WTC11 (cell line): ENCODE data around the gene RECQL5. TPM values are rescaled to one million over a fixed set of nuclear protein-coding genes. Genes with fewer than 3 reads are reported as not detected.

Source experiments
- ATAC-seq: fragments of 200-7000 bp; cut with Tn5 transposase; 2 replicates; pipeline ENCODE4 v1.10.0; 2021; ENCODE audit warnings: mild to moderate bottlenecking, moderate library complexity
- CTCF ChIA-PET: fragments of 300-600 bp; sonication (Branson Sonifier 250); formaldehyde crosslinking; loops from one replicate; lab custom pipeline; 2021; ENCODE audit warnings: antibody characterized with exemption; lab: Charles Lee
- POLR2A ChIA-PET: fragments of 350-600 bp; sonication (Branson Sonifier 250); formaldehyde crosslinking; loops from one replicate; lab custom pipeline; 2021; ENCODE audit warnings: antibody characterized with exemption; lab: Charles Lee
- DNase-seq: peaks from one replicate; pipeline ENCODE4 v3.0.0; 2021; ENCODE audit warnings: low spot score
- H3K27ac Mint-ChIP-seq: 2 replicates; pipeline ENCODE4 v1.8.0; 2021; ENCODE audit warnings: mixed read lengths
- H3K27me3 Mint-ChIP-seq: 2 replicates; pipeline ENCODE4 v1.8.0; 2021; ENCODE audit warnings: low read depth, mild to moderate bottlenecking, moderate library complexity, mixed read lengths
- H3K36me3 Mint-ChIP-seq: 2 replicates; pipeline ENCODE4 v1.8.0; 2021; ENCODE audit warnings: mixed read lengths
- H3K4me1 Mint-ChIP-seq: 2 replicates; pipeline ENCODE4 v1.8.0; 2022; ENCODE audit warnings: mixed read lengths
- H3K4me3 Mint-ChIP-seq: 2 replicates; pipeline ENCODE4 v1.8.0; 2021; ENCODE audit warnings: mild to moderate bottlenecking, moderate library complexity, mixed read lengths
- H3K9me3 Mint-ChIP-seq: 2 replicates; pipeline ENCODE4 v1.8.0; 2021; ENCODE audit warnings: mixed read lengths
- ELF4 ChIP-seq: sonication (generic); formaldehyde crosslinking; IDR thresholded peaks from 2 replicates; pipeline ENCODE4 v1.8.1; 2022; ENCODE audit warnings: low read depth, mild to moderate bottlenecking, moderate library complexity, missing genetic modification reagents
- ETV6 ChIP-seq: sonication (generic); formaldehyde crosslinking; IDR thresholded peaks from 2 replicates; pipeline ENCODE4 v1.8.1; 2022; ENCODE audit warnings: mild to moderate bottlenecking, missing genetic modification reagents
- IRF2 ChIP-seq: sonication (generic); formaldehyde crosslinking; IDR thresholded peaks from 2 replicates; pipeline ENCODE4 v1.8.0; 2022; ENCODE audit warnings: low read depth, missing genetic modification reagents, borderline replicate concordance
- MYBL2 ChIP-seq: sonication (generic); formaldehyde crosslinking; IDR thresholded peaks from 2 replicates; pipeline ENCODE4 v1.8.1; 2023; ENCODE audit warnings: mild to moderate bottlenecking, moderate library complexity, missing genetic modification reagents
- NFATC4 ChIP-seq: fragments of 250-450 bp; sonication (Bioruptor Pico); IDR thresholded peaks from 2 replicates; pipeline ENCODE4 v1.9.0; 2021; ENCODE audit warnings: mild to moderate bottlenecking
- RELA ChIP-seq: sonication (generic); formaldehyde crosslinking; IDR thresholded peaks from 2 replicates; pipeline ENCODE4 v1.8.1; 2022; ENCODE audit warnings: missing genetic modification reagents, mild to moderate bottlenecking, borderline replicate concordance
- ZBTB21 ChIP-seq: sonication (generic); formaldehyde crosslinking; IDR thresholded peaks from 2 replicates; pipeline ENCODE4 v1.8.1; 2023; ENCODE audit warnings: mild to moderate bottlenecking, missing genetic modification reagents, borderline replicate concordance
- ZNF232 ChIP-seq: sonication (generic); formaldehyde crosslinking; IDR thresholded peaks from 2 replicates; pipeline ENCODE4 v1.8.0; 2022; ENCODE audit warnings: mild to moderate bottlenecking, missing genetic modification reagents
- ZNF423 ChIP-seq: fragments of 250-450 bp; sonication (Bioruptor Pico); IDR thresholded peaks from 2 replicates; pipeline ENCODE4 v2.1.2; 2022; ENCODE audit warnings: mild to moderate bottlenecking, moderate library complexity
- total RNA-seq: library from RNA; stranded (reverse); gene quantifications from 3 replicates; pipeline ENCODE4 v1.2.3, GENCODE V29; 2021
- TF ChIP-seq, protein P1 (sequence below): fragments of 250-450 bp; sonication (Bioruptor Pico); IDR thresholded peaks from 2 replicates; pipeline ENCODE4 v1.9.0; 2021; ENCODE audit warnings: mild to moderate bottlenecking
- TF ChIP-seq, protein P2 (sequence below): sonication (generic); formaldehyde crosslinking; IDR thresholded peaks from 2 replicates; pipeline ENCODE4 v1.8.1; 2022; ENCODE audit warnings: low read depth, mild to moderate bottlenecking, moderate library complexity, missing genetic modification reagents, borderline replicate concordance
- TF ChIP-seq, protein P3 (sequence below): sonication (generic); formaldehyde crosslinking; IDR thresholded peaks from 2 replicates; pipeline ENCODE4 v1.8.0; 2022; ENCODE audit warnings: mild to moderate bottlenecking, missing genetic modification reagents
- TF ChIP-seq, protein P4 (sequence below): sonication (generic); formaldehyde crosslinking; conservative IDR thresholded peaks from 2 replicates; pipeline ENCODE4 v1.8.1; 2022; ENCODE audit warnings: mild to moderate bottlenecking, missing genetic modification reagents
- TF ChIP-seq, protein P5 (sequence below): sonication (generic); formaldehyde crosslinking; IDR thresholded peaks from 2 replicates; pipeline ENCODE4 v1.8.0; 2022; ENCODE audit warnings: missing genetic modification reagents
- TF ChIP-seq, protein P6 (sequence below): sonication (generic); formaldehyde crosslinking; IDR thresholded peaks from 2 replicates; pipeline ENCODE4 v1.8.0; 2022; ENCODE audit warnings: mild to moderate bottlenecking, missing genetic modification reagents
- TF ChIP-seq, protein P7 (sequence below): sonication (generic); formaldehyde crosslinking; IDR thresholded peaks from 2 replicates; pipeline ENCODE4 v1.8.1; 2023; ENCODE audit warnings: mild to moderate bottlenecking, missing genetic modification reagents, borderline replicate concordance
- TF ChIP-seq, protein P8 (sequence below): fragments of 250-450 bp; sonication (Bioruptor Pico); IDR thresholded peaks from 2 replicates; pipeline ENCODE4 v1.9.0; 2021; ENCODE audit warnings: mild to moderate bottlenecking

RECQL5 gene
- total RNA-seq, 1 experiment from 2014 or later, result 51.0 TPM

DNA sequence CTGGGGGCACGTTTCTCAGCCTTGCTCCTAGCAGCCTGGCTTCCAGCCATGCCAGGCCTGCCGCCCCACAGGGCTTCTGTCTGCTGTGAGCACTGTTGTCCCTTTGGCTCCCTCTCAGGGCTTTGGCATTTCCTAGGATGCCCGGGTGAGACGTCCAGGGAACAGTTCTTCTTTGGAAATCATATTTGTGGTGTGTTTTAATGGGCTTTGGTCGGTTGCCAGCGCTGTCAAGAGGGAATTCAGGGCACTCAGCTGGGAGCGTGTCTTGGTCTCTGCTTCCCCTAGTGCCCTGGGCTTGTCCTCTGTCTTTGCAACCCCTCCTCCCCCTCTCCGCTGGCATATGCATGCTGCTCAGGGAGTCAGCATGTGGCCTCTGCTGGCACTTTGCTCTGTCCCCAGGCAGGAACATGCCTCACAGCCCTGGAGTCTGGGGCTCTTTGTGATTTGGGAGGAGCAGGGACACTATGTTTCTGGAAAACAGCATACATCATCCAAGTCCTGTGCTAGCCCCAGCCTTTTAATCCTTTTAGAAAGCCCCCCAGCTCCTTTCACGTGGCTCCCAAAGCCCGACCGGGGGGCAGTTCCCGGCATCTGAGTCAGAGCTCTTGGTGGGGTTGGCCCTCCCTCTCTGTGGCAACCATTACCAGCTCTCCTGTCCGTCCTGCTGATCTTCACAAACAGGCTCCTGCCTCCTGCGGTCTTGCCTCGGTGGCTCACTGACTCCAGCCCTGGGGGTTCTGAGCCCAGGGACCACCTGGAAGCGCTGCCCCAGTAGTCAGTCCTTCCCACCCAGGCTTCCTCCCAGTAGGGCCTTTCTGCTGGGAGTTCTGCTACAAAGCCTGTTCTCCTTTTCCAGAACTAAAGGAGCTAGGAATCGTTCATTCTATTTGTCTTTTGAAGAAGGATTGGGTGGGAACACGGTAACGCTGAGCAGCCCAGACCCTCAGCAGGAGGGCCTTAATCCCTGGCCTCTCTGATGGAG, 26.8 kb upstream of the RECQL5 start:
- ATAC-seq (peak; percentile 81), DNase-seq (peak; percentile 24)
- H3K9me3 Mint-ChIP-seq, result no peaks in the 10 kb centered on the region
- H3K4me1 Mint-ChIP-seq, result peaks cover 16% of the 10 kb centered on the region
- H3K4me3 Mint-ChIP-seq, result no peak overlapping the region
- CTCF ChIA-PET, result interaction anchor here (0.9 to 4.4 kb wide), 9 partner anchors 27 to 92 kb away, joined by 3 to 28 read pairs (median 9); partner anchors contain the start of genes GALK1, ITGB4 and SMIM5
- peaks cover 16% of the 10 kb centered on the region; the same call in 1 of the 2 replicates for H3K36me3 Mint-ChIP-seq
- TF ChIP-seq ZNF423 (CRISPR knock-in tag), result peak; percentile 66
- TF ChIP-seq, protein P1, sequence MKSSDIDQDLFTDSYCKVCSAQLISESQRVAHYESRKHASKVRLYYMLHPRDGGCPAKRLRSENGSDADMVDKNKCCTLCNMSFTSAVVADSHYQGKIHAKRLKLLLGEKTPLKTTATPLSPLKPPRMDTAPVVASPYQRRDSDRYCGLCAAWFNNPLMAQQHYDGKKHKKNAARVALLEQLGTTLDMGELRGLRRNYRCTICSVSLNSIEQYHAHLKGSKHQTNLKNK, result no peak
- POLR2A ChIA-PET, result no interaction called here
- peak overlapping the region; percentile 53 for H3K27ac Mint-ChIP-seq
- H3K27me3 Mint-ChIP-seq, result no peaks in the 10 kb centered on the region

DNA sequence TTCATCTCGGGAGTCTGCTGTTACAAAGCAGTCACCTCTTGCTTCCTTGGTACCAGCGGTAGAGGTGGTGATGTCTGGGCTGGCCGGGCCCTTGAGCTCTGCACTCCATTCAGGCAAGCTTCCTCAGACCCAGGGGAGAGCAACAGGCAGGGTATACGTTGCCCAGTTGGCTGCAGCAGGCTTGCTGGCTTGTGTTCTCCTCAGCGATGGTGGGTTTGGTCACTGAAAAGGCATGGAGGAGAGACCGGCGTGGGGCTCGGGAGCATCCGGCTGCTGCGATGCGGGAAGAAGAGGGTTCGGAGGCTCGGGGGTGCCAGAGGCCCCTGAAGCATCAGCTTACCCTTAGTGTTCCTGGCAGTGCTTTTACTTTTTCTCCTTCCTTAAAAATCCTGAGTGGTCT, 26.0 kb upstream of the RECQL5 start:
- H3K9me3 Mint-ChIP-seq, result no peaks in the 10 kb centered on the region
- H3K27me3 Mint-ChIP-seq, result no peaks in the 10 kb centered on the region
- peaks cover 16% of the 10 kb centered on the region for H3K4me1 Mint-ChIP-seq
- no peak overlapping the region for H3K27ac Mint-ChIP-seq
- no peak for ATAC-seq
- ChIA-PET CTCF (interaction anchor here (0.9 to 5.5 kb wide), 11 partner anchors 13 to 92 kb away, joined by 3 to 28 read pairs (median 9); partner anchors contain the start of genes GALK1, ITGB4 and SMIM5), POLR2A (no interaction called here)
- no peak for DNase-seq
- H3K4me3 Mint-ChIP-seq, result no peak overlapping the region
- peaks cover 15% of the 10 kb centered on the region; the same call in 1 of the 2 replicates for H3K36me3 Mint-ChIP-seq
- TF ChIP-seq, protein P2, sequence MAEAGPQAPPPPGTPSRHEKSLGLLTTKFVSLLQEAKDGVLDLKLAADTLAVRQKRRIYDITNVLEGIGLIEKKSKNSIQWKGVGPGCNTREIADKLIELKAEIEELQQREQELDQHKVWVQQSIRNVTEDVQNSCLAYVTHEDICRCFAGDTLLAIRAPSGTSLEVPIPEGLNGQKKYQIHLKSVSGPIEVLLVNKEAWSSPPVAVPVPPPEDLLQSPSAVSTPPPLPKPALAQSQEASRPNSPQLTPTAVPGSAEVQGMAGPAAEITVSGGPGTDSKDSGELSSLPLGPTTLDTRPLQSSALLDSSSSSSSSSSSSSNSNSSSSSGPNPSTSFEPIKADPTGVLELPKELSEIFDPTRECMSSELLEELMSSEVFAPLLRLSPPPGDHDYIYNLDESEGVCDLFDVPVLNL (CRISPR knock-in tag), result no peak
- TF ChIP-seq MYBL2 (CRISPR knock-in tag) (no peak), ELF4 (CRISPR knock-in tag) (no peak), ZBTB21 (no peak), NFATC4 (CRISPR knock-in tag) (no peak), IRF2 (no peak), ZNF232 (CRISPR knock-in tag) (no peak), RELA (CRISPR knock-in tag) (no peak), ETV6 (no peak)
- TF ChIP-seq, protein P3, sequence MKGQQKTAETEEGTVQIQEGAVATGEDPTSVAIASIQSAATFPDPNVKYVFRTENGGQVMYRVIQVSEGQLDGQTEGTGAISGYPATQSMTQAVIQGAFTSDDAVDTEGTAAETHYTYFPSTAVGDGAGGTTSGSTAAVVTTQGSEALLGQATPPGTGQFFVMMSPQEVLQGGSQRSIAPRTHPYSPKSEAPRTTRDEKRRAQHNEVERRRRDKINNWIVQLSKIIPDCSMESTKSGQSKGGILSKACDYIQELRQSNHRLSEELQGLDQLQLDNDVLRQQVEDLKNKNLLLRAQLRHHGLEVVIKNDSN (CRISPR knock-in tag), result no peak
- TF ChIP-seq, protein P4, sequence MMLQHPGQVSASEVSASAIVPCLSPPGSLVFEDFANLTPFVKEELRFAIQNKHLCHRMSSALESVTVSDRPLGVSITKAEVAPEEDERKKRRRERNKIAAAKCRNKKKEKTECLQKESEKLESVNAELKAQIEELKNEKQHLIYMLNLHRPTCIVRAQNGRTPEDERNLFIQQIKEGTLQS (CRISPR knock-in tag), result no peak
- TF ChIP-seq, protein P5, sequence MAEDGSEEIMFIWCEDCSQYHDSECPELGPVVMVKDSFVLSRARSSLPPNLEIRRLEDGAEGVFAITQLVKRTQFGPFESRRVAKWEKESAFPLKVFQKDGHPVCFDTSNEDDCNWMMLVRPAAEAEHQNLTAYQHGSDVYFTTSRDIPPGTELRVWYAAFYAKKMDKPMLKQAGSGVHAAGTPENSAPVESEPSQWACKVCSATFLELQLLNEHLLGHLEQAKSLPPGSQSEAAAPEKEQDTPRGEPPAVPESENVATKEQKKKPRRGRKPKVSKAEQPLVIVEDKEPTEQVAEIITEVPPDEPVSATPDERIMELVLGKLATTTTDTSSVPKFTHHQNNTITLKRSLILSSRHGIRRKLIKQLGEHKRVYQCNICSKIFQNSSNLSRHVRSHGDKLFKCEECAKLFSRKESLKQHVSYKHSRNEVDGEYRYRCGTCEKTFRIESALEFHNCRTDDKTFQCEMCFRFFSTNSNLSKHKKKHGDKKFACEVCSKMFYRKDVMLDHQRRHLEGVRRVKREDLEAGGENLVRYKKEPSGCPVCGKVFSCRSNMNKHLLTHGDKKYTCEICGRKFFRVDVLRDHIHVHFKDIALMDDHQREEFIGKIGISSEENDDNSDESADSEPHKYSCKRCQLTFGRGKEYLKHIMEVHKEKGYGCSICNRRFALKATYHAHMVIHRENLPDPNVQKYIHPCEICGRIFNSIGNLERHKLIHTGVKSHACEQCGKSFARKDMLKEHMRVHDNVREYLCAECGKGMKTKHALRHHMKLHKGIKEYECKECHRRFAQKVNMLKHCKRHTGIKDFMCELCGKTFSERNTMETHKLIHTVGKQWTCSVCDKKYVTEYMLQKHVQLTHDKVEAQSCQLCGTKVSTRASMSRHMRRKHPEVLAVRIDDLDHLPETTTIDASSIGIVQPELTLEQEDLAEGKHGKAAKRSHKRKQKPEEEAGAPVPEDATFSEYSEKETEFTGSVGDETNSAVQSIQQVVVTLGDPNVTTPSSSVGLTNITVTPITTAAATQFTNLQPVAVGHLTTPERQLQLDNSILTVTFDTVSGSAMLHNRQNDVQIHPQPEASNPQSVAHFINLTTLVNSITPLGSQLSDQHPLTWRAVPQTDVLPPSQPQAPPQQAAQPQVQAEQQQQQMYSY, result no peak
- TF ChIP-seq, protein P6, sequence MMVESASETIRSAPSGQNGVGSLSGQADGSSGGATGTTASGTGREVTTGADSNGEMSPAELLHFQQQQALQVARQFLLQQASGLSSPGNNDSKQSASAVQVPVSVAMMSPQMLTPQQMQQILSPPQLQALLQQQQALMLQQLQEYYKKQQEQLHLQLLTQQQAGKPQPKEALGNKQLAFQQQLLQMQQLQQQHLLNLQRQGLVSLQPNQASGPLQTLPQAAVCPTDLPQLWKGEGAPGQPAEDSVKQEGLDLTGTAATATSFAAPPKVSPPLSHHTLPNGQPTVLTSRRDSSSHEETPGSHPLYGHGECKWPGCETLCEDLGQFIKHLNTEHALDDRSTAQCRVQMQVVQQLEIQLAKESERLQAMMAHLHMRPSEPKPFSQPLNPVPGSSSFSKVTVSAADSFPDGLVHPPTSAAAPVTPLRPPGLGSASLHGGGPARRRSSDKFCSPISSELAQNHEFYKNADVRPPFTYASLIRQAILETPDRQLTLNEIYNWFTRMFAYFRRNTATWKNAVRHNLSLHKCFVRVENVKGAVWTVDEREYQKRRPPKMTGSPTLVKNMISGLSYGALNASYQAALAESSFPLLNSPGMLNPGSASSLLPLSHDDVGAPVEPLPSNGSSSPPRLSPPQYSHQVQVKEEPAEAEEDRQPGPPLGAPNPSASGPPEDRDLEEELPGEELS (CRISPR knock-in tag), result no peak
- TF ChIP-seq, protein P7, sequence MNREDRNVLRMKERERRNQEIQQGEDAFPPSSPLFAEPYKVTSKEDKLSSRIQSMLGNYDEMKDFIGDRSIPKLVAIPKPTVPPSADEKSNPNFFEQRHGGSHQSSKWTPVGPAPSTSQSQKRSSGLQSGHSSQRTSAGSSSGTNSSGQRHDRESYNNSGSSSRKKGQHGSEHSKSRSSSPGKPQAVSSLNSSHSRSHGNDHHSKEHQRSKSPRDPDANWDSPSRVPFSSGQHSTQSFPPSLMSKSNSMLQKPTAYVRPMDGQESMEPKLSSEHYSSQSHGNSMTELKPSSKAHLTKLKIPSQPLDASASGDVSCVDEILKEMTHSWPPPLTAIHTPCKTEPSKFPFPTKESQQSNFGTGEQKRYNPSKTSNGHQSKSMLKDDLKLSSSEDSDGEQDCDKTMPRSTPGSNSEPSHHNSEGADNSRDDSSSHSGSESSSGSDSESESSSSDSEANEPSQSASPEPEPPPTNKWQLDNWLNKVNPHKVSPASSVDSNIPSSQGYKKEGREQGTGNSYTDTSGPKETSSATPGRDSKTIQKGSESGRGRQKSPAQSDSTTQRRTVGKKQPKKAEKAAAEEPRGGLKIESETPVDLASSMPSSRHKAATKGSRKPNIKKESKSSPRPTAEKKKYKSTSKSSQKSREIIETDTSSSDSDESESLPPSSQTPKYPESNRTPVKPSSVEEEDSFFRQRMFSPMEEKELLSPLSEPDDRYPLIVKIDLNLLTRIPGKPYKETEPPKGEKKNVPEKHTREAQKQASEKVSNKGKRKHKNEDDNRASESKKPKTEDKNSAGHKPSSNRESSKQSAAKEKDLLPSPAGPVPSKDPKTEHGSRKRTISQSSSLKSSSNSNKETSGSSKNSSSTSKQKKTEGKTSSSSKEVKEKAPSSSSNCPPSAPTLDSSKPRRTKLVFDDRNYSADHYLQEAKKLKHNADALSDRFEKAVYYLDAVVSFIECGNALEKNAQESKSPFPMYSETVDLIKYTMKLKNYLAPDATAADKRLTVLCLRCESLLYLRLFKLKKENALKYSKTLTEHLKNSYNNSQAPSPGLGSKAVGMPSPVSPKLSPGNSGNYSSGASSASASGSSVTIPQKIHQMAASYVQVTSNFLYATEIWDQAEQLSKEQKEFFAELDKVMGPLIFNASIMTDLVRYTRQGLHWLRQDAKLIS (CRISPR knock-in tag), result no peak
- TF ChIP-seq, protein P8, sequence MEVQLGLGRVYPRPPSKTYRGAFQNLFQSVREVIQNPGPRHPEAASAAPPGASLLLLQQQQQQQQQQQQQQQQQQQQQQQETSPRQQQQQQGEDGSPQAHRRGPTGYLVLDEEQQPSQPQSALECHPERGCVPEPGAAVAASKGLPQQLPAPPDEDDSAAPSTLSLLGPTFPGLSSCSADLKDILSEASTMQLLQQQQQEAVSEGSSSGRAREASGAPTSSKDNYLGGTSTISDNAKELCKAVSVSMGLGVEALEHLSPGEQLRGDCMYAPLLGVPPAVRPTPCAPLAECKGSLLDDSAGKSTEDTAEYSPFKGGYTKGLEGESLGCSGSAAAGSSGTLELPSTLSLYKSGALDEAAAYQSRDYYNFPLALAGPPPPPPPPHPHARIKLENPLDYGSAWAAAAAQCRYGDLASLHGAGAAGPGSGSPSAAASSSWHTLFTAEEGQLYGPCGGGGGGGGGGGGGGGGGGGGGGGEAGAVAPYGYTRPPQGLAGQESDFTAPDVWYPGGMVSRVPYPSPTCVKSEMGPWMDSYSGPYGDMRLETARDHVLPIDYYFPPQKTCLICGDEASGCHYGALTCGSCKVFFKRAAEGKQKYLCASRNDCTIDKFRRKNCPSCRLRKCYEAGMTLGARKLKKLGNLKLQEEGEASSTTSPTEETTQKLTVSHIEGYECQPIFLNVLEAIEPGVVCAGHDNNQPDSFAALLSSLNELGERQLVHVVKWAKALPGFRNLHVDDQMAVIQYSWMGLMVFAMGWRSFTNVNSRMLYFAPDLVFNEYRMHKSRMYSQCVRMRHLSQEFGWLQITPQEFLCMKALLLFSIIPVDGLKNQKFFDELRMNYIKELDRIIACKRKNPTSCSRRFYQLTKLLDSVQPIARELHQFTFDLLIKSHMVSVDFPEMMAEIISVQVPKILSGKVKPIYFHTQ (CRISPR knock-in tag), result no peak
